GM12878 (cell line): ENCODE data around the gene SLC29A1.

Source experiments
- CEBPB ChIP-seq, 2 experiments: fragments of 150-350 bp in 1 of 2; IDR thresholded peaks; 2 replicates each; pipeline ENCODE4 v1.6.1; 2012 to 2014; ENCODE audit warnings: low read depth in 2 of 2, low read length in 2 of 2, borderline replicate concordance in 1 of 2, inconsistent platforms in 1 of 2
- CHD2 ChIP-seq: IDR thresholded peaks from 2 replicates; pipeline ENCODE4 v1.6.1; 2011; ENCODE audit warnings: low read depth, low read length, improper control_type of control experiment, borderline replicate concordance
- EZH2 ChIP-seq: IDR thresholded peaks from 2 replicates; pipeline ENCODE4 v1.6.1; 2012; ENCODE audit warnings: low read depth, mild to moderate bottlenecking, control low read depth, inconsistent platforms, low read length, borderline replicate concordance; ENCODE audit not compliant: control insufficient read depth
- FOS ChIP-seq: IDR thresholded peaks from 3 replicates; pipeline ENCODE4 v1.6.1; 2011; ENCODE audit warnings: borderline replicate concordance; ENCODE audit not compliant: insufficient read length; ENCODE audit errors: extremely low read depth
- FOXK2 ChIP-seq: fragments of 450-650 bp; IDR thresholded peaks from 2 replicates; pipeline ENCODE4 v1.6.1; 2017; ENCODE audit warnings: mild to moderate bottlenecking, moderate library complexity
- GABPA ChIP-seq: IDR thresholded peaks from 2 replicates; pipeline ENCODE4 v1.6.1; 2014; ENCODE audit warnings: antibody characterized with exemption, low read depth, mild to moderate bottlenecking, inconsistent platforms
- POLR2A ChIP-seq: IDR thresholded peaks from 2 replicates; pipeline ENCODE4 v1.6.1; 2011; ENCODE audit warnings: low read depth, mild to moderate bottlenecking, low read length
- SP1 ChIP-seq: IDR thresholded peaks from one replicate; pipeline ENCODE4 v1.6.1; 2011; ENCODE audit warnings: low read depth, low read length
- TF ChIP-seq, protein P1 (sequence below): IDR thresholded peaks from 2 replicates; pipeline ENCODE4 v1.6.1; 2011; ENCODE audit warnings: low read depth, low read length, improper control_type of control experiment, borderline replicate concordance
- TF ChIP-seq, protein P2 (sequence below): fragments of 450-650 bp; IDR thresholded peaks from 2 replicates; pipeline ENCODE4 v1.6.1; 2017; ENCODE audit warnings: antibody characterized with exemption, mild to moderate bottlenecking, moderate library complexity
- TF ChIP-seq, protein P3 (sequence below), 3 experiments: IDR thresholded peaks in 2 of 3; conservative IDR thresholded peaks in 1 of 3; 2 replicates each; pipeline ENCODE4 v1.5.1; 2011; ENCODE audit warnings: low read depth in 3 of 3, low read length in 3 of 3, mild to moderate bottlenecking in 3 of 3, control low read depth in 2 of 3, moderate library complexity in 2 of 3, inconsistent platforms in 1 of 3, mixed read lengths in 1 of 3; ENCODE audit not compliant: control insufficient read depth in 2 of 3, insufficient read depth in 1 of 3; ENCODE audit errors: extremely low read depth in 1 of 3
- TF ChIP-seq, protein P4 (sequence below): IDR thresholded peaks from 2 replicates; pipeline ENCODE4 v1.6.1; 2011; ENCODE audit warnings: low read depth, mild to moderate bottlenecking, low read length, moderate library complexity, borderline replicate concordance; ENCODE audit errors: extremely low read depth

DNA sequence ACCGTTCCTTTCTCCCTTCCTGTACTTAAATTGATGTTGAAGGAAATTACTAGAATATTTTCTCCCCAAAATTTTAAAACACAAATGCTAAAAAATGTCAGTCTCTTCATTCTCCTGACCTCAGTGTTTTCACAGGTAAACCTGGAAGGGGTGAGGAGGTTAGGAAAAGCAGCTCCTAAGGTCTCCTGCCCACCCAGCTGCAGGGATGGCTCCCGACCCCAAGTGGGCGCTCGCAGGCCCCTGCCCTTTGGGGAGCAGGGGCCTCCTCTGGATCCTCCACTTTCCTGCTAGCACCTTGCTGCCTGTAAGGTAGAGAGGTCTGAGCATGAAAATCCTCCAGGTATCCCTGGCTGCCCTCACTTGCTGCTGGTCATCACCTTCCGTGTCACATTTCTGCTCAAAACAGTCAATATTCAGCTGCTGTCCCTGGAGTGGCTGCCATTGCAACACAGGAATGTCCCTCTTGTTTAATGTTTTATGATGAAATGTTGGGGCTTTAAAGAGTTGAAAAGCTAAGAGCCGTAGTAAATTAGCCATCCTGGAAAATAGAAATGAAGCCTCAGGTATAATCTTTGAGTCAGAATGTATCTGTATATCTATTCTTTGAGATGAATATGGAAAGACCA, 12.6 kb downstream of the SLC29A1 start:
- TF ChIP-seq FOXK2 (no peak), EZH2 (no peak), GABPA (no peak), CEBPB (IDR thresholded peaks at IDR 0.05; ENCODE audit: borderline replicate concordance in 1 of 2, low read depth in 2 of 2, low read length in 2 of 2) (no peak), SP1 (no peak), FOS (no peak), CHD2 (no peak), POLR2A (no peak)
- TF ChIP-seq, protein P1, sequence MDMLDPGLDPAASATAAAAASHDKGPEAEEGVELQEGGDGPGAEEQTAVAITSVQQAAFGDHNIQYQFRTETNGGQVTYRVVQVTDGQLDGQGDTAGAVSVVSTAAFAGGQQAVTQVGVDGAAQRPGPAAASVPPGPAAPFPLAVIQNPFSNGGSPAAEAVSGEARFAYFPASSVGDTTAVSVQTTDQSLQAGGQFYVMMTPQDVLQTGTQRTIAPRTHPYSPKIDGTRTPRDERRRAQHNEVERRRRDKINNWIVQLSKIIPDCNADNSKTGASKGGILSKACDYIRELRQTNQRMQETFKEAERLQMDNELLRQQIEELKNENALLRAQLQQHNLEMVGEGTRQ, result no peak
- TF ChIP-seq, protein P2, sequence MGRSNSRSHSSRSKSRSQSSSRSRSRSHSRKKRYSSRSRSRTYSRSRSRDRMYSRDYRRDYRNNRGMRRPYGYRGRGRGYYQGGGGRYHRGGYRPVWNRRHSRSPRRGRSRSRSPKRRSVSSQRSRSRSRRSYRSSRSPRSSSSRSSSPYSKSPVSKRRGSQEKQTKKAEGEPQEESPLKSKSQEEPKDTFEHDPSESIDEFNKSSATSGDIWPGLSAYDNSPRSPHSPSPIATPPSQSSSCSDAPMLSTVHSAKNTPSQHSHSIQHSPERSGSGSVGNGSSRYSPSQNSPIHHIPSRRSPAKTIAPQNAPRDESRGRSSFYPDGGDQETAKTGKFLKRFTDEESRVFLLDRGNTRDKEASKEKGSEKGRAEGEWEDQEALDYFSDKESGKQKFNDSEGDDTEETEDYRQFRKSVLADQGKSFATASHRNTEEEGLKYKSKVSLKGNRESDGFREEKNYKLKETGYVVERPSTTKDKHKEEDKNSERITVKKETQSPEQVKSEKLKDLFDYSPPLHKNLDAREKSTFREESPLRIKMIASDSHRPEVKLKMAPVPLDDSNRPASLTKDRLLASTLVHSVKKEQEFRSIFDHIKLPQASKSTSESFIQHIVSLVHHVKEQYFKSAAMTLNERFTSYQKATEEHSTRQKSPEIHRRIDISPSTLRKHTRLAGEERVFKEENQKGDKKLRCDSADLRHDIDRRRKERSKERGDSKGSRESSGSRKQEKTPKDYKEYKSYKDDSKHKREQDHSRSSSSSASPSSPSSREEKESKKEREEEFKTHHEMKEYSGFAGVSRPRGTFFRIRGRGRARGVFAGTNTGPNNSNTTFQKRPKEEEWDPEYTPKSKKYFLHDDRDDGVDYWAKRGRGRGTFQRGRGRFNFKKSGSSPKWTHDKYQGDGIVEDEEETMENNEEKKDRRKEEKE, result no peak
- TF ChIP-seq, protein P3, sequence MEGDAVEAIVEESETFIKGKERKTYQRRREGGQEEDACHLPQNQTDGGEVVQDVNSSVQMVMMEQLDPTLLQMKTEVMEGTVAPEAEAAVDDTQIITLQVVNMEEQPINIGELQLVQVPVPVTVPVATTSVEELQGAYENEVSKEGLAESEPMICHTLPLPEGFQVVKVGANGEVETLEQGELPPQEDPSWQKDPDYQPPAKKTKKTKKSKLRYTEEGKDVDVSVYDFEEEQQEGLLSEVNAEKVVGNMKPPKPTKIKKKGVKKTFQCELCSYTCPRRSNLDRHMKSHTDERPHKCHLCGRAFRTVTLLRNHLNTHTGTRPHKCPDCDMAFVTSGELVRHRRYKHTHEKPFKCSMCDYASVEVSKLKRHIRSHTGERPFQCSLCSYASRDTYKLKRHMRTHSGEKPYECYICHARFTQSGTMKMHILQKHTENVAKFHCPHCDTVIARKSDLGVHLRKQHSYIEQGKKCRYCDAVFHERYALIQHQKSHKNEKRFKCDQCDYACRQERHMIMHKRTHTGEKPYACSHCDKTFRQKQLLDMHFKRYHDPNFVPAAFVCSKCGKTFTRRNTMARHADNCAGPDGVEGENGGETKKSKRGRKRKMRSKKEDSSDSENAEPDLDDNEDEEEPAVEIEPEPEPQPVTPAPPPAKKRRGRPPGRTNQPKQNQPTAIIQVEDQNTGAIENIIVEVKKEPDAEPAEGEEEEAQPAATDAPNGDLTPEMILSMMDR (IDR thresholded peaks at IDR 0.05 in 2 of 3, conservative IDR thresholded peaks at IDR 0.05 in 1 of 3; ENCODE audit: control insufficient read depth in 2 of 3, extremely low read depth in 1 of 3, insufficient read depth in 1 of 3, low read depth in 3 of 3, low read length in 3 of 3), result no peak
- TF ChIP-seq, protein P4, sequence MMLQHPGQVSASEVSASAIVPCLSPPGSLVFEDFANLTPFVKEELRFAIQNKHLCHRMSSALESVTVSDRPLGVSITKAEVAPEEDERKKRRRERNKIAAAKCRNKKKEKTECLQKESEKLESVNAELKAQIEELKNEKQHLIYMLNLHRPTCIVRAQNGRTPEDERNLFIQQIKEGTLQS, result no peak
